ENCODE measurements around the gene SPESP1. TPM values are rescaled to one million over a fixed set of nuclear protein-coding genes. Genes with fewer than 3 reads are reported as not detected.

SPESP1 gene
- total RNA-seq (10 to 100 TPM in 1 of 7 donors, 1 to 10 TPM in 6; 1.5 to 12.1 (median 3.1) TPM), polyA plus RNA-seq (1 to 10 TPM; 3.0 to 4.8 TPM)
- long read RNA-seq, donor 1, transcript SPESP1-201 (2 exons, 1,431 nt): major isoform, 17 of 18 reads
- long read RNA-seq, donor 1, partial matches to known transcripts: 0 of 18 reads
- long read RNA-seq, donor 1, other reads (novel, unspliced or antisense): 1 of 18 reads
- long read RNA-seq, donor 2, transcript SPESP1-201 (2 exons, 1,431 nt): major isoform, 18 of 222 reads
- long read RNA-seq, donor 2, partial matches to known transcripts: 118 of 222 reads
- long read RNA-seq, donor 2, other reads (novel, unspliced or antisense): 86 of 222 reads
- long read RNA-seq, donor 3, transcript SPESP1-201 (2 exons, 1,431 nt): major isoform, 19 of 21 reads
- long read RNA-seq, donor 3, partial matches to known transcripts: 0 of 21 reads
- long read RNA-seq, donor 3, other reads (novel, unspliced or antisense): 2 of 21 reads

DNA sequence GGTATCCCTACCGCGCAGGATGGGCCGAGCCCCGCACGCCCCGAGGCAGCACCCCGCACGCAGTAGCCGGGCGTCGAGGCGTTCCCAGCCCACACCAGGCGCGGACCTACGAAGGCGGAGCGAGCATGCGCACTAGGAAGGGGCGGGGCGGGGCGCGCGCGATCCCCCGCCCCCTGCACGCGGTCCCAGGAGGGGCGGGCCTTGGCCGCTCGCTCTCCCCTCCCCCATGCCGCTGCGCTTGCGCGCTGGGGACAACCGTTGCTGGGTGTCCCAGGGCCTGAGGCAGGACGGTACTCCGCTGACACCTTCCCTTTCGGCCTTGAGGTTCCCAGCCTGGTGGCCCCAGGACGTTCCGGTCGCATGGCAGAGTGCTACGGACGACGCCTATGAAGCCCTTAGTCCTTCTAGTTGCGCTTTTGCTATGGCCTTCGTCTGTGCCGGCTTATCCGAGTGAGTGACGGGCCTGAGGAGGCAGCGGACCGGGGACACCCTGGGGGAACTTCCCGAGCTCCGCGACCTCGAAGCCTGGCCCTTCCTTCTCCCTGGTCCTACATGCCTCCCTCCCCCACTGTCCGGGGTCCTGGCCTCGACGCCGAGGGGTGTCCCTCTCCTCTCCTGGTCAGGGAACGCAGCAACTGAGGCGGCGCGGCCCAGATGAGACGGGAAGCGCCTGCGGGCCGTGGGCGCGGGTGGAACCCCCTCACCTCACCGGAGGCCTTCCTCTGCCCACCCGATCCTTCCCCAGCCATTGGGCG, at the start of gene SPESP1:
Gene SPESP1 (plus strand): TSS at position 258 of the 755 bp plus-strand sequence. CDS start 129 bp downstream, at position 387.
- TF ChIP-seq POLR2A (IDR thresholded peaks at IDR 0.05): peak; percentile 34
- no peak for TF ChIP-seq EP300 (IDR thresholded peaks at IDR 0.05)
- TF ChIP-seq, protein P1, sequence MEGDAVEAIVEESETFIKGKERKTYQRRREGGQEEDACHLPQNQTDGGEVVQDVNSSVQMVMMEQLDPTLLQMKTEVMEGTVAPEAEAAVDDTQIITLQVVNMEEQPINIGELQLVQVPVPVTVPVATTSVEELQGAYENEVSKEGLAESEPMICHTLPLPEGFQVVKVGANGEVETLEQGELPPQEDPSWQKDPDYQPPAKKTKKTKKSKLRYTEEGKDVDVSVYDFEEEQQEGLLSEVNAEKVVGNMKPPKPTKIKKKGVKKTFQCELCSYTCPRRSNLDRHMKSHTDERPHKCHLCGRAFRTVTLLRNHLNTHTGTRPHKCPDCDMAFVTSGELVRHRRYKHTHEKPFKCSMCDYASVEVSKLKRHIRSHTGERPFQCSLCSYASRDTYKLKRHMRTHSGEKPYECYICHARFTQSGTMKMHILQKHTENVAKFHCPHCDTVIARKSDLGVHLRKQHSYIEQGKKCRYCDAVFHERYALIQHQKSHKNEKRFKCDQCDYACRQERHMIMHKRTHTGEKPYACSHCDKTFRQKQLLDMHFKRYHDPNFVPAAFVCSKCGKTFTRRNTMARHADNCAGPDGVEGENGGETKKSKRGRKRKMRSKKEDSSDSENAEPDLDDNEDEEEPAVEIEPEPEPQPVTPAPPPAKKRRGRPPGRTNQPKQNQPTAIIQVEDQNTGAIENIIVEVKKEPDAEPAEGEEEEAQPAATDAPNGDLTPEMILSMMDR (IDR thresholded peaks at IDR 0.05): no peak
- 61 to 78% (median 66%) methylated on average over 71 to 72 of the region's 72 CpGs for WGBS, 3 donors
- no peaks in the 10 kb centered on the region for H3K9me3 ChIP-seq
- H3K27ac ChIP-seq: no peak within 1 kb of the TSS
- H3K4me3 ChIP-seq: peak within 1 kb of the TSS; percentile 35
- DNase-seq: peak; percentile 59 to 87 (median 71)
- H3K4me1 ChIP-seq (ENCODE audit: insufficient read depth): no peaks in the 10 kb centered on the region
- H3K27me3 ChIP-seq: no peaks in the 10 kb centered on the region
- H3K36me3 ChIP-seq: no peaks in the 10 kb centered on the region
- intact Hi-C loops (cut with DNase I): no loop called here

DNA sequence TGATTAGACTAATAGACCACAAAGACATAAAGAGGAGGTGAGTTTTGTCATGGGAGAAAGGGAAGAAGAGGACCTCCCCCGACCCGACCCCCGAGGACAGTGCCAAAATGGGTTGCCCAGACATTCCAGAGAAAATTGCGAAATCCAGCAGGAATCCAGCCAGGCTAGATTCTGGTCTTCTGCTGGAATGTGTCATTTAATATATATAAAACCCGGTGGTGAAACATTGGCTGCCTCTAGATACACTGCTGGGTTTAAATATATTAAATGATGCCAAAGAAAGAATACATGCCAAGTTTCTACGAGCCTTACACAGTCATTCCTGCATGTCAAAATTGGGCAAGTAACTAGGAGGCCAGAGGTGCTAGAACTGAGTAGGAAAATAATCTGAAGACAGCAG, 45.3 kb upstream of the SPESP1 start:
- no peaks in the 10 kb centered on the region for H3K4me1 ChIP-seq (ENCODE audit: insufficient read depth)
- H3K9me3 ChIP-seq: no peaks in the 10 kb centered on the region
- intact Hi-C loops (cut with DNase I): no loop called here
- WGBS, 3 donors: 7 to 8% (median 8%) methylated on average over 6 of the region's 6 CpGs
- TF ChIP-seq, protein P1 (IDR thresholded peaks at IDR 0.05): no peak
- TF ChIP-seq EP300 (IDR thresholded peaks at IDR 0.05) (no peak), POLR2A (IDR thresholded peaks at IDR 0.05) (no peak)
- no peak overlapping the region for H3K27ac ChIP-seq
- H3K4me3 ChIP-seq: no peak overlapping the region
- no peaks in the 10 kb centered on the region for H3K36me3 ChIP-seq
- peak in 1 of 5 donors; percentile 40 for DNase-seq
- no peaks in the 10 kb centered on the region for H3K27me3 ChIP-seq

DNA sequence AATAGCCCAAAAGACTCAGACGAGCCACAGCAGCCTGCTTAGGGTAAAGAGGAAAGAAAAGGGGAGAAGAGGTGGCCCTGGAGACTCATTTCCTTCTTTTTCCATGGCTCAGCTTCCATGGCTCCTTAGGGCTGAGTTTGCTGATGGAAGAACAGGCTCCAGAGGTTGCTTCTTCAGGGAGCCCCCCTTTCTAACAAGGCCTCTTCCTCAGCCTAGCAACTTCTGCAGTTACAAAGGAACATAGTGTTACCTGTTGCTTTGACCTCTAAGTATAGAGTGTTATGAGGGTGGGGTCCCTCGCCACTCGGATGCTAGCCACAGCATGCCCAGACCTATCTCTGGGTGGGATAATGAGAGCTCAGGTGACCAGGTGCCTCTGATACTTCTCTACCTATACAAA, 43.2 kb upstream of the SPESP1 start:
- 92 to 96% (median 95%) methylated on average over 3 of the region's 3 CpGs for WGBS, 3 donors

DNA sequence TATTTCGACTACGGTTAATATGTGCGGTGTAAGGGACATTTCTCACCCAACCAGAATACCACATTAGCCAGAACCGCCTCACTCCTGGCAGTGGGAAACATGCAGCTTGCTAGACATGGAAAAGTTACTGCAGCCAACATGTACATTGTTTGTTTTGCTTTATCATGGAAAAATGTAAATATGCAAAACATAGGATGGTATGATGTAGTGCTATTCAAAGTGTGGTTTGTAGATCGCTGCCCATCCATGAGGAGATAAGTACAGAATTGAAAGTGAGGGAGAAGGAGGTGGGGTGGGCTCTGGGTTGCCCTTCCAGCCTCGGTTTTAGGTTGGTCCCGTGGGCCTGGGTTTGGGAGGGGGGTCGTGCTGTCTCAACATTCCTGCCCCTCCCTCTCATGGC, 42.5 kb upstream of the SPESP1 start:
- no peak for DNase-seq
- H3K4me1 ChIP-seq (ENCODE audit: insufficient read depth): no peaks in the 10 kb centered on the region
- H3K27ac ChIP-seq: no peak overlapping the region
- 63 to 77% (median 74%) methylated on average over 8 of the region's 8 CpGs for WGBS, 3 donors
- no peaks in the 10 kb centered on the region for H3K9me3 ChIP-seq
- TF ChIP-seq POLR2A (IDR thresholded peaks at IDR 0.05) (no peak), EP300 (IDR thresholded peaks at IDR 0.05) (no peak)
- TF ChIP-seq, protein P1 (IDR thresholded peaks at IDR 0.05): no peak
- H3K4me3 ChIP-seq: no peak overlapping the region
- H3K36me3 ChIP-seq: no peaks in the 10 kb centered on the region
- intact Hi-C loops (cut with DNase I): no loop called here
- no peaks in the 10 kb centered on the region for H3K27me3 ChIP-seq

More for the DNA sequence above, 43.2 kb upstream of the SPESP1 start:
- Histone ChIP-seq H3K27ac (no peak overlapping the region), H3K4me3 (no peak overlapping the region), H3K27me3 (no peaks in the 10 kb centered on the region), H3K36me3 (no peaks in the 10 kb centered on the region), H3K9me3 (no peaks in the 10 kb centered on the region), H3K4me1 (ENCODE audit: insufficient read depth) (no peaks in the 10 kb centered on the region)
- intact Hi-C loops (cut with DNase I): no loop called here
- TF ChIP-seq, protein P1 (IDR thresholded peaks at IDR 0.05): no peak
- TF ChIP-seq POLR2A (IDR thresholded peaks at IDR 0.05): no peak
- TF ChIP-seq EP300 (IDR thresholded peaks at IDR 0.05): no peak
- DNase-seq: no peak

Data from ovary (tissue), 10 donors.